Mammary epithelial cell (primary cell): ENCODE measurements around the gene FAXDC2.

Source experiments
- CTCF ChIP-seq, 2 donors: IDR thresholded peaks in 1 of 2; conservative IDR thresholded peaks in 1 of 2; 2 replicates each; pipeline ENCODE4 v1.5.1; 2011 to 2012; ENCODE audit warnings: inconsistent platforms in 2 of 2, low read length in 2 of 2, mild to moderate bottlenecking in 2 of 2, control low read depth in 1 of 2, low read depth in 1 of 2; ENCODE audit not compliant: insufficient read depth in 1 of 2; ENCODE audit errors: extremely low read depth in 1 of 2
- EZH2 ChIP-seq: IDR thresholded peaks from 2 replicates; pipeline ENCODE4 v1.6.1; 2012; ENCODE audit warnings: low read length, inconsistent platforms, borderline replicate concordance

- TF ChIP-seq CTCF (conservative IDR thresholded peaks at IDR 0.05 in 1 of 2, IDR thresholded peaks at IDR 0.05 in 1 of 2; ENCODE audit: extremely low read depth in 1 of 2, insufficient read depth in 1 of 2, low read depth in 1 of 2, low read length in 2 of 2) (no peak), EZH2 (no peak)
Measured at GRCh38 chr5:154860123-154860522, 9.7 kb upstream of the FAXDC2 start.
